Astrocyte of the cerebellum (primary cell): ENCODE measurements around the gene CDK5RAP2.

Source experiments
- DNase-seq: peaks from one replicate; pipeline ENCODE4 v3.0.0-alpha.2; 2011; ENCODE audit warnings: low read depth
- H3K4me3 ChIP-seq: 2 replicates; pipeline ENCODE4 v1.5.1; 2011; ENCODE audit warnings: mild to moderate bottlenecking, low read depth, low read length, moderate library complexity
- in situ Hi-C: cut with HindIII; loops from 2 replicates; pipeline ENCODE4 v1.10.0; 2017; ENCODE audit warnings: low sequenced_read_pairs
- TF ChIP-seq, protein P1 (sequence below): IDR thresholded peaks from 2 replicates; pipeline ENCODE4 v1.5.1; 2012; ENCODE audit warnings: low read length, low read depth, moderate library complexity, mild to moderate bottlenecking; ENCODE audit errors: missing control alignments

CDK5RAP2 gene

DNA sequence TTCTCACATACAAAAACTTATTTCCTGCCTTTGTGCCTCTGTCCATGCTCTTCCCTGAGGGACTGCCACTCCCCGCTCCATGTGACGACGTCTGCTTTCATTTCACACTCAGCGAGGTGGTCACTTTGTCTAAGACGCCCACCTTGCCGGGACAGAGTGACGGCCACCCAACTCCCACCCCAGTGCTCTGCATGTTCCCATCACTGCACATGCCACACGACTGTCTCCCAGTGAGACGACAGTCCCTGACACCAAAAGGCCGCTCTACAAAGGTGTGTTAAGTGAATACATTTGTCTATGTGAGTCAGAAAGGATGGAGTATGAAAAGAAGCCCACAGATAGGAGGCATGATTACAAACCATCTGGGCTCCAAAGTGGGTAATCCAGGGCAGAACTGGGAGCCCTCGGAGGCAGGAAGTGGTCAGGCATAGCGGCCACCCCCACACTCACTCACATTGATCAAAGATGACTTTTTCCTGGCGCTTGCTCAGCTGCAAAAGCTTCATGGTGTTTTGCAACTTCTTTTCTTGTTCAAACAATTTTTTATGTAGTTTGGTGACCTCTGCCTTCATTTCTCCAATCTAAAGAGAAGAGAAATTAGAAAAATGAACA lies 185.8 kb downstream of the CDK5RAP2 start:
- in situ Hi-C loops, result no loop called here
- peak; percentile 83 for DNase-seq
- TF ChIP-seq, protein P1, sequence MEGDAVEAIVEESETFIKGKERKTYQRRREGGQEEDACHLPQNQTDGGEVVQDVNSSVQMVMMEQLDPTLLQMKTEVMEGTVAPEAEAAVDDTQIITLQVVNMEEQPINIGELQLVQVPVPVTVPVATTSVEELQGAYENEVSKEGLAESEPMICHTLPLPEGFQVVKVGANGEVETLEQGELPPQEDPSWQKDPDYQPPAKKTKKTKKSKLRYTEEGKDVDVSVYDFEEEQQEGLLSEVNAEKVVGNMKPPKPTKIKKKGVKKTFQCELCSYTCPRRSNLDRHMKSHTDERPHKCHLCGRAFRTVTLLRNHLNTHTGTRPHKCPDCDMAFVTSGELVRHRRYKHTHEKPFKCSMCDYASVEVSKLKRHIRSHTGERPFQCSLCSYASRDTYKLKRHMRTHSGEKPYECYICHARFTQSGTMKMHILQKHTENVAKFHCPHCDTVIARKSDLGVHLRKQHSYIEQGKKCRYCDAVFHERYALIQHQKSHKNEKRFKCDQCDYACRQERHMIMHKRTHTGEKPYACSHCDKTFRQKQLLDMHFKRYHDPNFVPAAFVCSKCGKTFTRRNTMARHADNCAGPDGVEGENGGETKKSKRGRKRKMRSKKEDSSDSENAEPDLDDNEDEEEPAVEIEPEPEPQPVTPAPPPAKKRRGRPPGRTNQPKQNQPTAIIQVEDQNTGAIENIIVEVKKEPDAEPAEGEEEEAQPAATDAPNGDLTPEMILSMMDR, result no peak
- no peak overlapping the region for H3K4me3 ChIP-seq

DNA sequence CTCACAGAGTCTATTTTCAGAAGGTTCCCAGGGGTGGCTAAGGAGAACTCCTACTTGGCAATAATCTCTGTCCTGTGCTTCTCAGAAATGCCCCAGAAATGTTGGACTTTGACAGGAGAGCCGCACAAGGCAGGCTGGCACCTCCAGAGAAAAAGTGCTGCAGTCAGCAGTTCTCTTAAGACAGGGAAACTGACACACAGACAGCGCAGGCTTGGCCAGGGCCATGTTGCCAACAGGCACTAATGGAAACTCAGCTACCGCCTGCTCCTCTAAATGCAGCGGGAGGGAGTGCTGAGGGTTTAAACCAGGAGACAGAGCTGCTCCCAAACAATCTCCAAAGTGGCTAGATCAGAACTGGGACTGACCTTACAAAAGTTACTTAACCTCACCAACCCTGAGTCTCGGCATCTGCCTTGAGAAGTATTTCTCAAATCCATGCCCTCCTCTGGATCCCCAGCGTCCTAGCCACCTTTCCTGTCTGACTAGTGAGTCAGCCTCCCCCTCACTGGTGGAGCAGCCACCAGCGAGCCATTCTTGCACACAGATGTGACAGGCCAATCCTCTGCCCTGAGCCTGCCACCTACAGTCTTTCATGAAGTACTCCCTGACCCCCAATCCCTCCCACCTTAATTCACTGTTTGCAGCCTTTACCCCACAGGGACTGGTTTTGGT lies 186.4 kb downstream of the CDK5RAP2 start:
- TF ChIP-seq, protein P1, result no peak
- no peak for DNase-seq
- in situ Hi-C loops, result no loop called here
- no peak overlapping the region for H3K4me3 ChIP-seq

GRCh38 chr9:120392711-120393110 lies 187.3 kb downstream of the CDK5RAP2 start:
- in situ Hi-C loops, result no loop called here
- H3K4me3 ChIP-seq, result no peak overlapping the region
- no peak for DNase-seq
- TF ChIP-seq, protein P1, result no peak

- no peak for DNase-seq
- H3K4me3 ChIP-seq, result no peak overlapping the region
- TF ChIP-seq, protein P1, result no peak
- in situ Hi-C loops, result no loop called here
These were observed 187.7 kb downstream of the CDK5RAP2 start for GRCh38 chr9:120392245-120392644.

DNA sequence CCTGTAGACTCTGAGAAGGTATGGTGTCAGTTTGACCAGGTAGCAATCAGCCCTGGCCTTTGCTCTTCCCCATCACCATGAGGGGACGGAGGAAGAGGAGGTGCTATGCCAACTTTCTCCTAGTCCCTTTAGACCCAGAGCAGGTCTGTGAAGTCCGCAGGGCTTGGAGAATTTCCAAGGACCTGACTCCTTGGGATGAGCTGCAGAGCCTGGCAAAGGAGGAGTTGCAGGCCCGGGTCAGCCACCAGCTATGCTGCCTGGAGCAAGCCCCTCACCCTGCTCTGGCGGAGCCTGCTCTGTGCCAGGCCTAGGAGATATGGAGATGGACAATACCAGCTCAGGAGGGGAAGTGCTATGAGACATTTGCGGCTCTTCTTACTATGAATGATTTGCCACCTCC lies 188.3 kb downstream of the CDK5RAP2 start:
- TF ChIP-seq, protein P1, result no peak
- no peak for DNase-seq
- H3K4me3 ChIP-seq, result no peak overlapping the region
- in situ Hi-C loops, result no loop called here

DNA sequence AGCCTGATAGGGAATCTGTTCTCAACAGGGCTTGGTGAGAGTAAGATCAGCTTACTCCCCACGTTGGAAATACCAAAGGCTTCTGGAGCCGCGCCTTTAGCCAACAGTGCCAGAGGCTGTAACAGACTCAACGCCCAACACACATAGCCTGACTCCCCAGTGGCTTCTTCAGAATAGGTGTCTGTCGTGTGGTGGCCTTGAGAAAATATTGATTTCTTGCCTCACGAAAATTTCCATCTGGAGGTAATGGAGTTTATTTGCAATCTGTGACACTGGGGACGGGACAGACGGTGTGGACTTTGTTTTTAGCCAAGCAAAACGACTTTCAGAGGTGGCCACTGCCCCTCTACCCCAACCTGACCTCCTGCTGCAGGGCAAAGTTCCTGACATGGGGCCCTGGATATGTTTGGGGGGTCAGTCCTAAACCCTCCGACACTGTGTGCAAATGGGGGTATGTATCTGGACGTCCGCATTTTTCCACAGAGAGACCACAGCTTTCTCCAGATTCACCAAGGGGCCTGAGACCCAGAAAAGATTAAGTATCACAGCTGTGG lies 189.3 kb downstream of the CDK5RAP2 start:
- DNase-seq, result no peak
- in situ Hi-C loops, result no loop called here
- no peak overlapping the region for H3K4me3 ChIP-seq
- TF ChIP-seq, protein P1, result no peak
